GM12872 (cell line): Measurements from ENCODE around the gene SHOC2.

Source experiments
- CTCF ChIP-seq: IDR thresholded peaks from 3 replicates; pipeline ENCODE4 v1.5.1; 2011; ENCODE audit warnings: low read depth, mild to moderate bottlenecking, low read length, moderate library complexity; ENCODE audit not compliant: insufficient read depth

SHOC2 gene

GRCh38 chr10:110967645-110968044 lies 48.2 kb downstream of the SHOC2 start:
- TF ChIP-seq CTCF, result no peak

DNA sequence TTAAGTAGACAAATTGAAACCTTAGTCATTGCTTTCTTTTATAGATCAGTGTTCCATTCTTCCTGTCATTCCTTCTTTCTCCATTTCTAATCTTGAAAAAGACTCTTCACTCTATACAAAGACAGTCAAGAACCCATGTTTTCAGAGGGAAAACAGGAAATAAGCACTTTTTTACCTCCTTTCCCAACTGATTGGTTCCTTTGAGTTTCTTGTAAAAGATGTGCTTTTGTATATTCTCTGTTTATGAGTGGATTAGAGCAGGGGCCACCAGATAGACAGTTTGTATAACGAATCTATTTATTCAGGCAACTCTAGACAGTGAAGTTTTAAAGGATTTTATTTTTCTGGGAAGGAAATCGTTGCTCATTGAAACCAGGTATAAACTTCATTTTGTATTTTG lies 49.8 kb downstream of the SHOC2 start:
- TF ChIP-seq CTCF, result no peak

DNA sequence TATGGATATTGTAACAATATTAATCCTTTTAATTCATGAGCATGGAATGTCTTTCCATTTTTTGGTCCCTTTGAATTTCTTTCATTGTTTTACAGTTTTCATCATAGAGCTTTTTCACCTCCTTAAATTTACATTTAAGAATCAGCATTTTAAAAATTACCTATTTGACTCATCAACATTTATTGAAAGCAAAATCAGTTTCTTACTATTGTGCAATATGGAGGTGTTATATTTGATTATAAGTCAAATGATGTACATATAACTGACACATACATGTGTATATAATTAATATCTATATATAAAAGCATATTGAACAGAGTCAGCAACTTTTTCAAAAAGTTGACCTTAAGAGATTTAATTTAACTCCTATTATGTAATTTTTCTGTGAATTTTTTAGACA lies 52.2 kb downstream of the SHOC2 start:
- no peak for TF ChIP-seq CTCF

- TF ChIP-seq CTCF, result no peak
Observed at GRCh38 chr10:110972231-110973134, 53.1 kb downstream of the SHOC2 start.

DNA sequence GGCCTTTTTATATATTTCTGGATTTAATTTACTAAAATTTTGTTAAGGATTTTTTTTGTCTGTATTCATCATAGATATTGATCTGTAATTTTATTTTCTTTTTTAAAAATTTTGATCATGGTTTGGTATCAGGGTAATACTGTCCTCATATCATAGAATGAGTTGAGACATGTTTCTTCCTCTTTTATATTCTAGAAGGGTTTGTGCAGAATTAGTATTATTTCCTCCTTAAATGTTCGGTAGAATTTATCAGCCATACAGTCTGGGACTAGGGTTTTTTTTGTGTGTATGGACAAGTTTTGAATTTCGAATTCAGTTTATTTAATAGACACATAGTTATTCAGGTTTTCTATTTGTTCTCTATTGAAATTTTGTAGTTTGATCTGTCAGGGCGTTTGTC lies 54.0 kb downstream of the SHOC2 start:
- TF ChIP-seq CTCF, result no peak

DNA sequence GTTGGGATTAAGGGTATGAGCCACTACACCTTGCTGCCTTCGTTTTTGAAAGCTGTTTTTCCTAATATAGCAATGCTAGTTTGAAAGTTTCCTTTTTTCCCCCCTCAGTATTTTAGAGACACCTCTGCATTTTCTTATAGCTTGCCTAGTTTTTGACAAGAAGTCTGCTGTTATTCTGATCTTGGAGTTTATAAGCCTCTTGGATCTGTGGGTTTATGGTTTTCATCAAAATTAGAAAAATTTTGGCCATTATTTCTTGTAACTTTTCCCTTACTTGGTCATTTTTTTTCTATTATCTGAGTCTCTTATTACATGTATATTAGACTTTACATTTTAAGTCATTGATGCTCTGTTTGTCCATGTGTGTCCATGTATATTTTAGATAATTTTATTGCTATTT lies 57.2 kb downstream of the SHOC2 start:
- TF ChIP-seq CTCF, result no peak

GRCh38 chr10:110977662-110978061 lies 58.3 kb downstream of the SHOC2 start:
- no peak for TF ChIP-seq CTCF

- no peak for TF ChIP-seq CTCF
Observed at GRCh38 chr10:110978204-110978603, 58.8 kb downstream of the SHOC2 start.
